ENCODE results near the gene MEIS1.

Gene MEIS1

DNA sequence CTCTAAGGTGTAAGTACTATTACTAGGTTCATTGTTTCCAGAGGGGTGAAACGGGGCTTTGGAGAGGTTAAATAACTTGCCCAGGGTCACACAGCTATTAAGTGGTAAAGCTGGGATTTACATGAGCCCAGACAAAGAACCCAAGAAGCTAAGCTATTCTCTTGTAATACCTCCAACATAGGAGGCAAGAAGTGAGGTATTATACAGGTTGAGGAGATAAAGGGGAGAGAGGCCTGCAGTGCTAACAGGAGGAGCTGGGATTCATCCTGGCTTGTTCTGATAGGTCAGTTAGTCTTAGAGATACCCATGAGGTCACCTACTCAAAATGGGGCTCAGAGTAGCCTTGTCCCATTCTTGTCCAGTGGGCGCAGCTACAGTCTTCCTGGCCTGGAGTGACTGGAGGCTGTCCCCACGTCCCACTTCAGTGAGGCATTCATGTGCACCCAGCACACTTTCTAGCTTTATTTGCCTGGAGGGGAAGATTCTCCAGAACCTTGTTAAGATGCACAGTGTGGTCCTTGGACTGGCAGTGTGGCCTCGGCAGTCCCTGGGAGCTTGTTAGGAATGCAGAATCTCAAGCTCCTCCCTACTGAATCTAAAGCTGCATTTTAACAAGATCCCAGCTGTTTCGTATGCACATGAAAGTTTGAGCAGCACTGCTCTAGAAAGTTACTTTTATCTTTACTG is 63.5 kb downstream of the MEIS1 start:
- Histone ChIP-seq H3K79me1 (ENCODE audit: low read length) (peaks cover 12% of the 10 kb centered on the region), H2AFZ (ENCODE audit: insufficient read depth, low read length, poor library complexity) (no peak overlapping the region), H3K14ac (ENCODE audit: low read length) (no peak overlapping the region), H3K9me3 (ENCODE audit: insufficient read depth, low read depth, low read length) (peaks cover 4% of the 10 kb centered on the region), H2BK120ac (ENCODE audit: insufficient read depth, low read length, poor library complexity) (no peak overlapping the region), H3K27ac (ENCODE audit: low read depth, low read length) (peak overlapping the region; percentile 28), H2BK5ac (ENCODE audit: low read depth, low read length, poor library complexity) (no peak overlapping the region), H3K36me3 (ENCODE audit: control insufficient read depth in 1 of 2, insufficient read depth in 2 of 2, low read length in 2 of 2) (peaks cover 0 to 2% of the 10 kb centered on the region in 2 experiments), H3K4me2 (ENCODE audit: low read length) (no peak overlapping the region), H4K12ac (ENCODE audit: low read depth, low read length) (no peak overlapping the region), H3K18ac (ENCODE audit: low read length) (no peak overlapping the region), H2BK12ac (ENCODE audit: low read length) (no peak overlapping the region), H3K9ac (ENCODE audit: low read length) (no peak overlapping the region), H3K4ac (ENCODE audit: low read depth, low read length) (no peak overlapping the region), H2AK5ac (ENCODE audit: low read length) (no peak overlapping the region), H3K79me2 (ENCODE audit: control insufficient read depth, insufficient read depth, low read length, poor library complexity) (peaks cover 3% of the 10 kb centered on the region), H3K4me1 (ENCODE audit: control insufficient read depth in 1 of 2, insufficient read depth in 2 of 2, low read length in 2 of 2) (peaks cover 20 to 24% of the 10 kb centered on the region in 2 experiments), H3K23ac (ENCODE audit: low read length) (no peak overlapping the region), H4K8ac (ENCODE audit: low read depth, low read length) (no peak overlapping the region), H3K27me3 (ENCODE audit: insufficient read depth, low read length) (no peaks in the 10 kb centered on the region), H3K4me3 (ENCODE audit: low read depth, low read length) (no peak overlapping the region), H4K91ac (ENCODE audit: low read depth, low read length) (no peak overlapping the region)
- peak in 1 of 2 donors; percentile 18 for DNase-seq
- WGBS (ENCODE audit: extremely low coverage, insufficient coverage, insufficient read length) = no CpG with 5 or more reads among the region's 5 CpGs

DNA sequence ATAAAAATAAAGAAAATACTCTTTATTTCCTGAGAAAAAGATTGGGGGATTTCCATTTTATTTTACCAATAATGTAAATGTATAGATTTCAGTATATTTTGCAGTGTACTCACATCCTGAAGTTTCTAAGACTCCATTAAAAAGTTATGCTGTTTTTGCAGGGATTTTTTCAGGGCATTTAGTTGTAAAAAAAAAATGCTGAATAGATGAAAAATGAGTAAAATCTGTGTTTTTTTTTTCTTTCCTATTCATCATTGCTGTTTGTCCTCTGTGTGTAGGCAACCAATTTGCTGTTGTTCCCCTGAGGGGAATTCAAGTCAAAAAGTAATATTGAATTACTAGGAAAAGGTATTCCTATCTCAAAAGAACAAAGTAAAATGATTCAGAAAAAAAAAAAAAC is 66.3 kb downstream of the MEIS1 start:
- Histone ChIP-seq H3K9me3 (ENCODE audit: insufficient read depth, low read depth, low read length) (peaks cover 4% of the 10 kb centered on the region), H3K4me2 (ENCODE audit: low read length) (no peak overlapping the region), H3K36me3 (ENCODE audit: control insufficient read depth in 1 of 2, insufficient read depth in 2 of 2, low read length in 2 of 2) (no peaks in the 10 kb centered on the region), H4K91ac (ENCODE audit: low read depth, low read length) (no peak overlapping the region), H3K79me2 (ENCODE audit: control insufficient read depth, insufficient read depth, low read length, poor library complexity) (peaks cover 3% of the 10 kb centered on the region), H2BK12ac (ENCODE audit: low read length) (no peak overlapping the region), H3K4me1 (ENCODE audit: control insufficient read depth in 1 of 2, insufficient read depth in 2 of 2, low read length in 2 of 2) (peaks cover 14 to 18% of the 10 kb centered on the region in 2 experiments), H3K4ac (ENCODE audit: low read depth, low read length) (no peak overlapping the region), H3K79me1 (ENCODE audit: low read length) (peaks cover 4% of the 10 kb centered on the region), H4K12ac (ENCODE audit: low read depth, low read length) (no peak overlapping the region), H3K27ac (ENCODE audit: low read depth, low read length) (no peak overlapping the region), H2BK5ac (ENCODE audit: low read depth, low read length, poor library complexity) (no peak overlapping the region), H4K8ac (ENCODE audit: low read depth, low read length) (no peak overlapping the region), H3K4me3 (ENCODE audit: low read depth, low read length) (no peak overlapping the region), H3K9ac (ENCODE audit: low read length) (no peak overlapping the region), H3K14ac (ENCODE audit: low read length) (no peak overlapping the region), H2AFZ (ENCODE audit: insufficient read depth, low read length, poor library complexity) (no peak overlapping the region), H2BK120ac (ENCODE audit: insufficient read depth, low read length, poor library complexity) (no peak overlapping the region), H2AK5ac (ENCODE audit: low read length) (no peak overlapping the region), H3K23ac (ENCODE audit: low read length) (no peak overlapping the region), H3K27me3 (ENCODE audit: insufficient read depth, low read length) (no peaks in the 10 kb centered on the region), H3K18ac (ENCODE audit: low read length) (no peak overlapping the region)
- DNase-seq = no peak

DNA sequence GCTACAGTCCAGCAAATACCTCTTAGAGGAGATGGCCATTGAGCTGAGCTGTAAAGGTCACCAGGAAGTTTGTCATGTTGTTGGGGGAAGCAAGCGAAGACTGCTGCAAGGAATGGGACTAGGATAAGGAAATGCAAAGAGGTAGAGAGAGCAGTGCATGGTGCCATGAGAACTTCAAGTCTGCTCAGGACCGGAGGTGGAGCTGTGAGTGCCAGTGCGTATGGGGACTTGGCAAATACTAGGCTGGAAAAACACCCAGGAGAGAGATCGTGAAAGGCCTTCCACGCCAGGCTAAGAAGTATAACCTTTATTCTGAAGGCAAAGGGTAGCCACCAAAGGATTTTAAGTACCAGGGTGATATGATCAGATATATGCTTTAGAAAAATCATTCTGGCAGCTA is 71.3 kb downstream of the MEIS1 start:
- Histone ChIP-seq H3K23ac (ENCODE audit: low read length) (no peak overlapping the region), H4K8ac (ENCODE audit: low read depth, low read length) (no peak overlapping the region), H4K12ac (ENCODE audit: low read depth, low read length) (no peak overlapping the region), H3K4me1 (ENCODE audit: control insufficient read depth in 1 of 2, insufficient read depth in 2 of 2, low read length in 2 of 2) (peaks cover 8 to 22% of the 10 kb centered on the region in 2 experiments), H3K79me1 (ENCODE audit: low read length) (peaks cover 19% of the 10 kb centered on the region), H3K27me3 (ENCODE audit: insufficient read depth, low read length) (no peaks in the 10 kb centered on the region), H3K18ac (ENCODE audit: low read length) (no peak overlapping the region), H2AFZ (ENCODE audit: insufficient read depth, low read length, poor library complexity) (no peak overlapping the region), H2BK5ac (ENCODE audit: low read depth, low read length, poor library complexity) (no peak overlapping the region), H3K36me3 (ENCODE audit: control insufficient read depth in 1 of 2, insufficient read depth in 2 of 2, low read length in 2 of 2) (no peaks in the 10 kb centered on the region), H3K4me2 (ENCODE audit: low read length) (no peak overlapping the region), H3K14ac (ENCODE audit: low read length) (no peak overlapping the region), H3K27ac (ENCODE audit: low read depth, low read length) (no peak overlapping the region), H3K9ac (ENCODE audit: low read length) (no peak overlapping the region), H2BK12ac (ENCODE audit: low read length) (no peak overlapping the region), H2BK120ac (ENCODE audit: insufficient read depth, low read length, poor library complexity) (no peak overlapping the region), H3K9me3 (ENCODE audit: insufficient read depth, low read depth, low read length) (peaks cover 2% of the 10 kb centered on the region), H3K4ac (ENCODE audit: low read depth, low read length) (no peak overlapping the region), H3K4me3 (ENCODE audit: low read depth, low read length) (no peak overlapping the region), H4K91ac (ENCODE audit: low read depth, low read length) (no peak overlapping the region), H3K79me2 (ENCODE audit: control insufficient read depth, insufficient read depth, low read length, poor library complexity) (peaks cover 2% of the 10 kb centered on the region), H2AK5ac (ENCODE audit: low read length) (no peak overlapping the region)
- DNase-seq = no peak
- WGBS (ENCODE audit: extremely low coverage, insufficient coverage, insufficient read length) = no CpG with 5 or more reads among the region's 5 CpGs

DNA sequence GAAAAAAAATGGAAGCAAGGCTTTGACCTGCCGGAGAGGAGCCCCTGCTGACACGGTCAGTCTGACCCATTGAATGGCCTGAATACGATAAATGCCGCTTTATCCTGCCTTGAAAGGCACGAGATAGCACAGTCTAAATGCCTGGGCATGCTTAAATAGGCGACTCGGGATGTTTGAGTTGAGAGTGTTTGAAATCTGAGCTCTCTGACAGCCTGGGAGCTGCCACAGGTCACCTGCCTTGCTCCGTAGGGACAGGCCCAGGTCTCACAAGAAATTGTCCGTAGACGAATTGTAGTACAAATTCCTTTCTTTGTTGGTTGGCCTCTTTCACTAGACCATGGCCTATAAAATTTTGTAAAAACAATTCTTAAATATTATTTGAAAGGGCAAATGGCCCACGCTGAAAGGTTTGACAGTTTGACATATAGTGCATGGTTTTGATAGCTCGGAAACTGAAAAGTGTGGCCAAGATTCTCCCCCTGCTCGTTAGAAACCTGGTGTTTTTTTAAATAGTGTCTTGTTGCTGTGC is 72.8 kb downstream of the MEIS1 start:
- Histone ChIP-seq H3K79me2 (ENCODE audit: control insufficient read depth, insufficient read depth, low read length, poor library complexity) (peaks cover 2% of the 10 kb centered on the region), H4K12ac (ENCODE audit: low read depth, low read length) (no peak overlapping the region), H2AK5ac (ENCODE audit: low read length) (no peak overlapping the region), H4K91ac (ENCODE audit: low read depth, low read length) (peak overlapping the region; percentile 91), H3K4me2 (ENCODE audit: low read length) (peak overlapping the region; percentile 41), H3K9ac (ENCODE audit: low read length) (no peak overlapping the region), H2BK12ac (ENCODE audit: low read length) (peak overlapping the region; percentile 43), H3K4ac (ENCODE audit: low read depth, low read length) (peak overlapping the region; percentile 40), H3K27me3 (ENCODE audit: insufficient read depth, low read length) (no peaks in the 10 kb centered on the region), H2AFZ (ENCODE audit: insufficient read depth, low read length, poor library complexity) (no peak overlapping the region), H3K27ac (ENCODE audit: low read depth, low read length) (peak overlapping the region; percentile 98), H4K8ac (ENCODE audit: low read depth, low read length) (peak overlapping the region; percentile 24), H3K14ac (ENCODE audit: low read length) (peak overlapping the region; percentile 14), H3K9me3 (ENCODE audit: insufficient read depth, low read depth, low read length) (peaks cover 2% of the 10 kb centered on the region), H3K18ac (ENCODE audit: low read length) (no peak overlapping the region), H3K4me1 (ENCODE audit: control insufficient read depth in 1 of 2, insufficient read depth in 2 of 2, low read length in 2 of 2) (peaks cover 8 to 22% of the 10 kb centered on the region in 2 experiments), H3K23ac (ENCODE audit: low read length) (no peak overlapping the region), H3K36me3 (ENCODE audit: control insufficient read depth in 1 of 2, insufficient read depth in 2 of 2, low read length in 2 of 2) (no peaks in the 10 kb centered on the region), H2BK5ac (ENCODE audit: low read depth, low read length, poor library complexity) (peak overlapping the region; percentile 56), H3K79me1 (ENCODE audit: low read length) (peaks cover 21% of the 10 kb centered on the region), H2BK120ac (ENCODE audit: insufficient read depth, low read length, poor library complexity) (no peak overlapping the region), H3K4me3 (ENCODE audit: low read depth, low read length) (no peak overlapping the region)
- no CpG with 5 or more reads among the region's 13 CpGs for WGBS (ENCODE audit: extremely low coverage, insufficient coverage, insufficient read length)
- DNase-seq = no peak
